COLO829 (cell line): Measurements from ENCODE around the gene ZMYM1.
"Not testable (repeated sequence)": the region's sequence is repeated elsewhere in the genome, so short reads cannot be mapped to it uniquely, and the experiment has no call there.

ENCODE experiments used
- DNase-seq: peaks from one replicate; pipeline ENCODE4 v3.0.0; 2012; ENCODE audit warnings: low spot score

ZMYM1 gene

GRCh38 chr1:35079003-35079930, at the start of gene ZMYM1:
Gene ZMYM1, plus strand, starts transcription at chr1:35079385. Its CDS starts 14,603 bp downstream, at chr1:35093988.
- peak; percentile 80 for DNase-seq

GRCh38 chr1:35029761-35030160, 49.4 kb upstream of the ZMYM1 start:
- DNase-seq: no peak

GRCh38 chr1:35030338-35030737, 48.8 kb upstream of the ZMYM1 start:
- DNase-seq: no peak

GRCh38 chr1:35030756-35031446, 48.3 kb upstream of the ZMYM1 start:
- DNase-seq: no peak

GRCh38 chr1:35032384-35032739, 46.8 kb upstream of the ZMYM1 start:
- no peak for DNase-seq

GRCh38 chr1:35033346-35033745, 45.8 kb upstream of the ZMYM1 start:
- DNase-seq: no peak

GRCh38 chr1:35036621-35037020, 42.6 kb upstream of the ZMYM1 start:
- DNase-seq: no peak

- DNase-seq: no peak
These were observed 42.0 kb upstream of the ZMYM1 start for GRCh38 chr1:35037206-35037605.

- no peak for DNase-seq
These were observed 40.5 kb upstream of the ZMYM1 start for GRCh38 chr1:35038723-35039122.

GRCh38 chr1:35043498-35043897, 35.7 kb upstream of the ZMYM1 start:
- DNase-seq: no peak

- DNase-seq: no peak
These were observed 34.8 kb upstream of the ZMYM1 start for GRCh38 chr1:35044431-35044830.

- no peak for DNase-seq
These were observed 32.5 kb upstream of the ZMYM1 start for GRCh38 chr1:35046730-35047129.

GRCh38 chr1:35047188-35047858, 31.9 kb upstream of the ZMYM1 start:
- DNase-seq: peak; percentile 37

GRCh38 chr1:35049116-35049515, 30.1 kb upstream of the ZMYM1 start:
- no peak for DNase-seq

- no peak for DNase-seq
These were observed 25.8 kb upstream of the ZMYM1 start for GRCh38 chr1:35053433-35053832.

- DNase-seq: not testable (repeated sequence)
These were observed 24.9 kb upstream of the ZMYM1 start for GRCh38 chr1:35054282-35054681.

GRCh38 chr1:35058321-35058720, 20.9 kb upstream of the ZMYM1 start:
- not testable (repeated sequence) for DNase-seq

GRCh38 chr1:35058988-35059387, 20.2 kb upstream of the ZMYM1 start:
- no peak for DNase-seq

GRCh38 chr1:35062518-35063196, 16.5 kb upstream of the ZMYM1 start:
- no peak for DNase-seq

- DNase-seq: no peak
These were observed 14.9 kb upstream of the ZMYM1 start for GRCh38 chr1:35064265-35064664.

GRCh38 chr1:35069746-35070145, 9.4 kb upstream of the ZMYM1 start:
- no peak for DNase-seq

GRCh38 chr1:35073265-35073811, 5.8 kb upstream of the ZMYM1 start:
- no peak for DNase-seq
